ENCODE measurements around the gene ZCWPW2. TPM values are rescaled to one million over a fixed set of nuclear protein-coding genes. Genes with fewer than 3 reads are reported as not detected.

ZCWPW2 gene
- total RNA-seq, 1 experiment from 2014 or later, result 0.59 TPM

- DNase-seq (ENCODE audit: low read depth), result no peak
Measured at GRCh38 chr3:28349469-28350000, 1.0 kb downstream of the ZCWPW2 start.

- DNase-seq (ENCODE audit: low read depth), result peak; percentile 1
Measured at GRCh38 chr3:28376424-28376823, 27.9 kb downstream of the ZCWPW2 start.

GRCh38 chr3:28386049-28386448 lies 37.5 kb downstream of the ZCWPW2 start:
- no peak for DNase-seq (ENCODE audit: low read depth)

GRCh38 chr3:28388978-28389377 lies 40.5 kb downstream of the ZCWPW2 start:
- no peak for DNase-seq (ENCODE audit: low read depth)

GRCh38 chr3:28399206-28399605 lies 50.7 kb downstream of the ZCWPW2 start:
- DNase-seq (ENCODE audit: low read depth), result no peak

GRCh38 chr3:28406241-28406640 lies 57.7 kb downstream of the ZCWPW2 start:
- DNase-seq (ENCODE audit: low read depth), result no peak

- DNase-seq (ENCODE audit: low read depth), result no peak
Measured at GRCh38 chr3:28449398-28449797, 100.9 kb downstream of the ZCWPW2 start.

GRCh38 chr3:28462866-28463265 lies 114.3 kb downstream of the ZCWPW2 start:
- no peak for DNase-seq (ENCODE audit: low read depth)

- peak; percentile 8 for DNase-seq (ENCODE audit: low read depth)
Measured at GRCh38 chr3:28467414-28467813, 118.9 kb downstream of the ZCWPW2 start.

GRCh38 chr3:28476194-28476593 lies 127.7 kb downstream of the ZCWPW2 start:
- peak; percentile 27 for DNase-seq (ENCODE audit: low read depth)

GRCh38 chr3:28476764-28477163 lies 128.2 kb downstream of the ZCWPW2 start:
- no peak for DNase-seq (ENCODE audit: low read depth)

- no peak for DNase-seq (ENCODE audit: low read depth)
Measured at GRCh38 chr3:28485164-28485563, 136.6 kb downstream of the ZCWPW2 start.

GRCh38 chr3:28495301-28495700 lies 146.8 kb downstream of the ZCWPW2 start:
- no peak for DNase-seq (ENCODE audit: low read depth)

GRCh38 chr3:28502397-28502937 lies 153.9 kb downstream of the ZCWPW2 start:
- no peak for DNase-seq (ENCODE audit: low read depth)

- DNase-seq (ENCODE audit: low read depth), result no peak
Measured at GRCh38 chr3:28504976-28505375, 156.5 kb downstream of the ZCWPW2 start.

GRCh38 chr3:28521663-28522062 lies 173.1 kb downstream of the ZCWPW2 start:
- no peak for DNase-seq (ENCODE audit: low read depth)

GRCh38 chr3:28542351-28542750 lies 193.8 kb downstream of the ZCWPW2 start:
- no peak for DNase-seq (ENCODE audit: low read depth)

GRCh38 chr3:28544236-28544635 lies 195.7 kb downstream of the ZCWPW2 start:
- DNase-seq (ENCODE audit: low read depth), result no peak

GRCh38 chr3:28544831-28545230 lies 196.3 kb downstream of the ZCWPW2 start:
- no peak for DNase-seq (ENCODE audit: low read depth)

- DNase-seq (ENCODE audit: low read depth), result no peak
Measured at GRCh38 chr3:28547677-28548076, 199.2 kb downstream of the ZCWPW2 start.

GRCh38 chr3:28553175-28553574 lies 204.7 kb downstream of the ZCWPW2 start:
- no peak for DNase-seq (ENCODE audit: low read depth)

GRCh38 chr3:28556195-28556594 lies 207.7 kb downstream of the ZCWPW2 start:
- no peak for DNase-seq (ENCODE audit: low read depth)

GRCh38 chr3:28564211-28564610 lies 215.7 kb downstream of the ZCWPW2 start:
- no peak for DNase-seq (ENCODE audit: low read depth)

- DNase-seq (ENCODE audit: low read depth), result no peak
Measured at GRCh38 chr3:28569357-28569756, 220.8 kb downstream of the ZCWPW2 start.
